Measurements from ENCODE around the gene KIAA1217. TPM values are rescaled to one million over a fixed set of nuclear protein-coding genes. Genes with fewer than 3 reads are reported as not detected.

Gene KIAA1217
- total RNA-seq, 1 experiment from 2014 or later: 7.8 TPM

- no peak overlapping the region for H3K27ac ChIP-seq (ENCODE audit: low read depth, low read length)
- CTCF ChIA-PET: no interaction called here
- H3K4me2 ChIP-seq (ENCODE audit: low read length): no peak overlapping the region
- H3K36me3 ChIP-seq (ENCODE audit: control insufficient read depth in 1 of 2, insufficient read depth in 2 of 2, low read length in 2 of 2): no peaks in the 10 kb centered on the region
- no TSS peak for BruUV-seq (replicated peaks)
- H3K27me3 ChIP-seq (ENCODE audit: insufficient read depth, low read length): 0 out of 2 replicates have a peak, but pooled peaks cover 7% of the 10 kb centered on the region
- POLR2A ChIA-PET: no interaction called here
- H2AFZ ChIP-seq (ENCODE audit: low read depth, low read length, poor library complexity, severe bottlenecking): no peak overlapping the region
- H3K9me3 ChIP-seq (ENCODE audit: control insufficient read depth in 1 of 2, insufficient read depth in 1 of 2, low read depth in 1 of 2, low read length in 2 of 2): no peaks in the 10 kb centered on the region
- no peaks in the 10 kb centered on the region for H3K79me2 ChIP-seq (ENCODE audit: insufficient read depth, low read length)
- H3K9me2 ChIP-seq (ENCODE audit: insufficient read depth): no peaks in the 10 kb centered on the region
- intact Hi-C loops (cut with micrococcal nuclease): no loop called here
- RAD21 ChIA-PET (ENCODE audit: low non-redundant PET in 1 of 2, low total read pairs in 2 of 2, uncharacterized antibody in 2 of 2, unreplicated experiment in 2 of 2): no interaction called here
- DNase-seq (ENCODE audit: low read depth, low spot score) (no peak), ATAC-seq (no peak)
- no peak overlapping the region for H3K4me3 ChIP-seq (replicated peaks in 1 of 2; ENCODE audit: low read depth in 1 of 2, low read length in 2 of 2)
- no peaks in the 10 kb centered on the region for H4K20me1 ChIP-seq (ENCODE audit: insufficient read depth)
- no peak overlapping the region for H3K9ac ChIP-seq (ENCODE audit: low read length)
- TF ChIP-seq SIN3A (IDR thresholded peaks at IDR 0.05; ENCODE audit: low read depth) (no peak), JUND (IDR thresholded peaks at IDR 0.05) (no peak), EZH2phosphoT487 (IDR thresholded peaks at IDR 0.05; ENCODE audit: borderline replicate concordance) (no peak), SP1 (IDR thresholded peaks at IDR 0.05; ENCODE audit: low read depth) (no peak), CEBPB (IDR thresholded peaks at IDR 0.05; ENCODE audit: low read depth) (no peak), POLR2A (IDR thresholded peaks at IDR 0.05; ENCODE audit: borderline replicate concordance, extremely low read depth, insufficient read depth, insufficient read length) (no peak), RAD21 (IDR thresholded peaks at IDR 0.05; ENCODE audit: low read depth) (no peak), YY1 (IDR thresholded peaks at IDR 0.05; ENCODE audit: extremely low read depth, insufficient replicate concordance, low read depth, low read length) (no peak), POLR2AphosphoS5 (IDR thresholded peaks at IDR 0.05; ENCODE audit: low read depth, low read length) (no peak), SRF (IDR thresholded peaks at IDR 0.05; ENCODE audit: low read depth) (no peak), CBX3 (IDR thresholded peaks at IDR 0.05; ENCODE audit: low read depth) (no peak), FOSL1 (IDR thresholded peaks at IDR 0.05; ENCODE audit: low read depth) (no peak)
- TF ChIP-seq, protein P1, sequence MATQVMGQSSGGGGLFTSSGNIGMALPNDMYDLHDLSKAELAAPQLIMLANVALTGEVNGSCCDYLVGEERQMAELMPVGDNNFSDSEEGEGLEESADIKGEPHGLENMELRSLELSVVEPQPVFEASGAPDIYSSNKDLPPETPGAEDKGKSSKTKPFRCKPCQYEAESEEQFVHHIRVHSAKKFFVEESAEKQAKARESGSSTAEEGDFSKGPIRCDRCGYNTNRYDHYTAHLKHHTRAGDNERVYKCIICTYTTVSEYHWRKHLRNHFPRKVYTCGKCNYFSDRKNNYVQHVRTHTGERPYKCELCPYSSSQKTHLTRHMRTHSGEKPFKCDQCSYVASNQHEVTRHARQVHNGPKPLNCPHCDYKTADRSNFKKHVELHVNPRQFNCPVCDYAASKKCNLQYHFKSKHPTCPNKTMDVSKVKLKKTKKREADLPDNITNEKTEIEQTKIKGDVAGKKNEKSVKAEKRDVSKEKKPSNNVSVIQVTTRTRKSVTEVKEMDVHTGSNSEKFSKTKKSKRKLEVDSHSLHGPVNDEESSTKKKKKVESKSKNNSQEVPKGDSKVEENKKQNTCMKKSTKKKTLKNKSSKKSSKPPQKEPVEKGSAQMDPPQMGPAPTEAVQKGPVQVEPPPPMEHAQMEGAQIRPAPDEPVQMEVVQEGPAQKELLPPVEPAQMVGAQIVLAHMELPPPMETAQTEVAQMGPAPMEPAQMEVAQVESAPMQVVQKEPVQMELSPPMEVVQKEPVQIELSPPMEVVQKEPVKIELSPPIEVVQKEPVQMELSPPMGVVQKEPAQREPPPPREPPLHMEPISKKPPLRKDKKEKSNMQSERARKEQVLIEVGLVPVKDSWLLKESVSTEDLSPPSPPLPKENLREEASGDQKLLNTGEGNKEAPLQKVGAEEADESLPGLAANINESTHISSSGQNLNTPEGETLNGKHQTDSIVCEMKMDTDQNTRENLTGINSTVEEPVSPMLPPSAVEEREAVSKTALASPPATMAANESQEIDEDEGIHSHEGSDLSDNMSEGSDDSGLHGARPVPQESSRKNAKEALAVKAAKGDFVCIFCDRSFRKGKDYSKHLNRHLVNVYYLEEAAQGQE (IDR thresholded peaks at IDR 0.05; ENCODE audit: low read depth): no peak
- H3K4me1 ChIP-seq (ENCODE audit: control insufficient read depth in 1 of 2, insufficient read depth in 2 of 2, low read length in 2 of 2): no peaks in the 10 kb centered on the region
These were observed 45.2 kb downstream of the KIAA1217 start for GRCh38 chr10:24254180-24254579.
